GM19452 (cell line): ENCODE data around the gene YTHDF1.

Experiments used
- ATAC-seq: cut with Tn5 transposase; IDR thresholded peaks from one replicate; pipeline ENCODE4 v1.9.1; 2021; ENCODE audit not compliant: unreplicated experiment

Gene YTHDF1

DNA sequence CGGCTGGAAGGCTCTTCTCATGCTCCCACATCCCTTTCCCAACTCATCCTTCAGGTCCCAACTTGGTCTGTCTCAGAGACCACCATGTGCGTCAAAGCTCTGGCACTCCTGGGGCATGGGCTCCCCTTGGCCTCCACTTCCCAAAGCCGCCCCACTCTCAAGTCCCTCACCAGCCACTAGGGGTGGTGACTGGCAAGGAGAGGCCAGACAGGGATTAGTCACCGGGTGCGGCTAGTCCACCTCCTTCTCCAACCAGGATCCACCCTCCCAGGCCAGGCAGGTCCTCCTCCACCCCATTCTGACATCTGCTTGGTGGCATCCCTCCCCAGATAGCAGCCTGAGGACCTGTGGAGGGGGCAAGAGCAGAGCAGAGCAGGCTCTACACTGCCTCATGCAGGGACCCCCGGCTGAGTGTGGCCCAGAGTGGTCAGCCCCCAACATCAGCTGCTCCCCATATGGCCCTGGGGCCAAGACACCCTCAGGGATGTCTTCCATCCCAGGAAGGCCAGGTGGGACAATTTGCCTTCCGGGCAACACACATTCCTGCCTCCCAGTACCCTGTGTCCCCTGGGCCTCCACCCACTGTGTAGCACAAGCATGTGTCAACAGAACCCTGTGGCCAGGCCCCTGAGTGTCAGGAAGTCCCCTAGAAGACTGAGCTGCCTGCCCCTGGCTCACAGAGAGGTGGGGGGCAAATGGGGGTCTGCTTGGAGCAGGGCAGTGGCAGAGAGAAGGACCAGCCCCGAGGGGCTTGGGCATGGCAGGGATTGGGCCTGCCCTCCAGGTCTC, 29.2 kb downstream of the YTHDF1 start:
- no peak for ATAC-seq

DNA sequence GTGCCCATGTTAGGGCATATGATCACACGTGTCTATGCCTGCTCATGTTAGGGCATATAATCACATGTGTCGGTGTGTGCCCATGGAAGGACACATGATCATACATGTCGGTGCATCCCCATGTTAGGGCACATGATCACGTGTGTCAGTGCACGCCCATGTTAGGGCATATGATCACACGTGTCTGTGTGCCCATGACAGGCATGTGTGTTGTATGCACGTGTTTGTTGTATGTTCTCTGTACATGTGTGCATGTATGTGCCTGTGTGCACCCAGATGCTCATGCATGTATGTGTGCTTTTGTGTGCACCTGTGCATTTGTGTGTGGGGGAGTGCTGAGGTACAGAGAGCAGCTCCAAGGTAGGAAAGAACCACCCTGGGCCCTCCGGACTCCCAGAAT, 29.8 kb downstream of the YTHDF1 start:
- no peak for ATAC-seq

DNA sequence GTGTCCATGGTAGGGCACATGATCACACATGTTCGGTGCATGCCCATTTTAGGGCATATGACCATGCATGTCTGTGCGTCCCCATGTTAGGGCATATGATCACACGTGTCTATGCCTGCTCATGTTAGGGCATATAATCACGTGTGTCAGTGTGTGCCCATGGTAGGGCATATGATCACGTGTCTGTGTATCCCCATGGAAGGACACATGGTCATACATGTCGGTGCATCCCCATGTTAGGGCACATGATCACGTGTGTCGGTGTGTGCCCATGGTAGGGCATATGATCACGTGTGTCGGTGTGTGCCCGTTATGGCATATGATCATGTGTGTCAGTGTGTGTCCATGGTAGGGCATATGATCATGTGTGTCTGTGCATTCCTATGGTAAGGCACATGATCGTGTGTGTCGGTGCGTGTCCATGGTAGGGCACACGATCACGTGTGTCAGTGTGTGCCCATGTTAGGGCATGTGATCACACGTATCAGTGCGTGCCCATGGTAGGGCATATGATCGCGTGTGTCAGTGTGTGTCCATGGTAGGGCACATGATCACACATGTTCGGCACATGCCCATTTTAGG, 30.6 kb downstream of the YTHDF1 start:
- no peak for ATAC-seq

DNA sequence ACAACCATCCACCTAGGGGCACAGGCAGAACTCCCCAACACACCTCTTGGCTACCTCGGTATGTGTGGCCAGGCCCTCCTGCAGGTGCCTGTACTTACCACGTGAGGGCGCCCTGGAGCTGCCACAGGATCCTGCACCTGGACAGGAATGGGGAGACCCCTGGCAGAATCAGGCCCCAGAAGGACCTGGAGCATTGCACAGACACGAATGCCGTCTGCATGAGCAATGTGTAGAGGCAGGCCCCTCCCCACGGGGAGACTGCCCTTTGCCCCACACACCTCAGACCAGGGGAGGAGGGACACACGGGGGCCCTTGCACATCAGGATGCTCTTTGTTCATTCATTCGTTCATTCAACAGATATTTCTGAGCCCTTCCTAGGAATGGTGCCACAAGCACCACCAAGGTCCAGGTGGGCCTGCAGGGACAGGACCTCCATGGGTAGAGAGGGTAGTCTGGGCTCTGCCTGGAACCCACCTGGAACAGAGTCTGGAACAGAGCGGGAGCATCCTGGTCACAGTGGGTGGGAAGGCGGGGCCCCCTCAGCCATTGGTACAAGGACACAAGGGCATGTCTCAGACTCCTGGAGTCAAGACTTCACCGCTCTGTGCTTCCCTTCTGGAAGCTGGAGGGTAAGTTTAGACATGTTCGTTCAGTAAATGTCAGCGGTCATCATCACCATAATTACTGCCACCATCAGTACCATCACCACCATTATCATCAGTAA, 32.3 kb downstream of the YTHDF1 start:
- ATAC-seq = no peak

GRCh38 chr20:63182946-63183415, 33.0 kb downstream of the YTHDF1 start:
- ATAC-seq = no peak

- no peak for ATAC-seq
Observed at GRCh38 chr20:63182425-63182824, 33.5 kb downstream of the YTHDF1 start.

DNA sequence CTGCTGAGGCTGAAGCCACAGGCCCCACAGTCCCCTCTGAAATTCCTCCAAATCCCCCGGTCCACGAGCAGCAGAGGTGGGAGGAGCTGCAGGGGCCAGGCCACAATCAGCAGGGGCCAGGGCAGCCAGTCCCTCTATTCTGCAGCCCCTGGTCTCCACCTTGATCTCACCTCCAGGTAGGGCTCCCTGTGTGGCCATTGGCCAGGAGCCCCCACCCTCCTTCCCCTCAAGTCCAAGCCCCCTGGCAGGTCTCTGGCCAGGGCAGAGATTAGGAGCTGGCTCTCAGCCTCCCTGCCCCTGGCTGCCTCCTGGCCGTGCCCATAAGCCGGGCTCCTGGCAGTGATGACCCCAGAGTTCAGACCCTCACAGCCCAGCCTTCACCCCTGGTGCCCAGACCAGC, 34.7 kb downstream of the YTHDF1 start:
- no peak for ATAC-seq

GRCh38 chr20:63180569-63181185, 35.3 kb downstream of the YTHDF1 start:
- ATAC-seq = no peak

DNA sequence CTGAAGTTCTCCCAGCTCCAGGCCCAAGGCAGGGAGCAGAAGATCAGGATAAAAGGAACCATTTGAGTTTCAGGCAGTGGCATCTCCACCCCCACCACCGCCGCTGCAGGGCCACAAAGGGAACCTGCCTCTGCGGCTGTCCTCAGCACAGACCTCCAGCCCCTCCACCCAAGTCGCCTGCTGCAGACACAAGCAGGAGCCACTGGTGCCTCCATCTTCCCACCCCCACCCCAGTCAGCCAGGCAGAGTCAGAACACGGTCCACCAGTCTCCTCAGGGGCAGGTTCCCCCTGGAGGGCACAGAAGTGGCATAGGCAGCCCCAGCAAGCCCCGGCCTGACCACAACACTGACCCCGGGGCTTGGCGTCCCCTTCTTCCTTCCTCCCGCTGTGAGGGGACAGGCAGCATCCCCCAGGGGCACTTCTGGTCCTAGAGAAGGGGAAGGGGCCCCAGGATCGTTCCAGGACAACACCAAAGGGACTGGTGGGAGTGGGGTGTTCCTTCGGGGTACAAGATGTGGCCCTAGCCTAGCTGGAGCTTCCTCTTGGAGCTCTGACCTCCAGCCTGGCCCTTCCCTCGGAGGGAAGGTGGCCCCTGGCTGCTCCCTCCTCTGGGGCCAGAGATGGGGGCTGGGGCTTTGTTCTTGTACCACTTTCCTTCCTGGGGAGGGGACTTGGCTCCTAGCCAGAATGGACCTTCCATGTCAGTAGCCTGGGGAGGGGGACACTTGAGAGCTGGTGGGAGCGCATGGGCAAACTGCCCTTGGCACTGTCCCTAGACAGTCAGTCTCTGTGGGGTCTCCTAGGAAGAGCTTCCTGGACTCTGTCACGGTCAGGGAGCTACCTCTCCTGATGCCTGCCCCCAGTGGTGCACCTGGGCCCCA, 36.0 kb downstream of the YTHDF1 start:
- no peak for ATAC-seq

DNA sequence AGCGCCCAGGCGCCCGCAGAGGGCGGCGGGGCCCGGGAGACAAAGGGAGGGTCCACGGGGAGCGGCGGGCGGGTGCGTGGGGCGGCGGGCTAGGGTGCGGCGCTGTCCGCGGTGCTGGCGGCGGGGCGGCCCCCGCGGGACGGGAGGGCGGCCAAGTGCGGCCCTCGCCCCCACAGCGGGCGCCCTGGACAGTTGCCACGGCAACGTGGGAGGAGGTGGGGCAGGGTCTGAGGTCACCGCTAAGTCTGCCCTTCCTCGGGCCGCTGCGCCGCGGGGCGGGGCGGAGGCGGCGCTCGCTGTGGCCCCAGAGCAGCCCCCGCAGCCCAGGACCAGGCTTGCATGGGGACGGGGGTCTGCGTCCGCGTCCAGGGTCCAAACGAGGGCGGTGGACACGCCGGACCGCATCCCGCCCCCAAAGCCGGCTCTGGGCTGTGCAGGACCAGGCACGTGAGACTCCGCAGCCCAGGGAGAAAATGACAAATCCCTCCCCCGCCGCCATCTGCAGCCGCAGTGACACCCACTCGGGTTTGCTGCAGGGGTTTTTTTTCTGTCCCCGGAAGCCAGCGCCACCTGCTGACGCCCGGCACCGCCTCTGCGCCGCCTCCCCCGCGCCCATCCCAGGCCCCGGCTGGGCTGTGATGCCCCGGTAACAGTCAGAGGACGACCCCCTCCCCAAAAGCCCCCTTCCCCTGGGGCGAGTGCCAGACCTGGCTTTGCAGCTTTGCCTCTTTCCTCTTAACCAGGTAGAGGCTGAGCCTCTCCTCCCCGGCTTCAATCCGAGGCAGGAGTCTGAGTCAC, 36.8 kb downstream of the YTHDF1 start:
- no peak for ATAC-seq

- no peak for ATAC-seq
Observed at GRCh38 chr20:63178446-63178820, 37.5 kb downstream of the YTHDF1 start.

DNA sequence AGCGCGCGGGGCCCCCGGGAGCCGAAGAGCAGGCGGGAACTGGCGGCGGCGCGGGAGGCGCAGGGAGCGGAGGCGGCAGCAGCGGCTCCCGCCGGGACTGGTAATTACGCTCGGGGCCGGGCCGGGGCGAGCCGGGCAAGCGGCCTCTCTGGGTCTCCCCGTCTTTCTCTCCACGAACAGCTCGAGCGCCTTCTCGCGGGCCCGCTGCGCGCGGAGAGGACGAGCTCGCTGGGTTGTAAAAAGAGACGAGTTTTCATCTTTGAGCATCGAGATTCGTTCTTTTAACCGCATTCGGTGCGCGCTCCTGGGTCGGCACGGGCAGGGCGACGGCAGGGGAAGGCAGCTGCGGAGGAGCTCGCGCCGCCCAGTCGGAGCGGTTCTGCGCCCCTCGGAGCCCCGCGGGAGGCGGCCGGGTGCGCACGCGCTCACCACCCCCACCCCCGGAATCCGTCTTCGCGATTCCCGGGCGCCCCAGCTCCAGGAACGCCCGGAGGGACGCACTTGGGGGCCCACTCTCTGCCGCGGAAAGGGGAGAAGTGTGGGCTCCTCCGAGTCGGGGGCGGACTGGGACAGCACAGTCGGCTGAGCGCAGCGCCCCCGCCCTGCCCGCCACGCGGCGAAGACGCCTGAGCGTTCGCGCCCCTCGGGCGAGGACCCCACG, 38.0 kb downstream of the YTHDF1 start:
- ATAC-seq = no peak

DNA sequence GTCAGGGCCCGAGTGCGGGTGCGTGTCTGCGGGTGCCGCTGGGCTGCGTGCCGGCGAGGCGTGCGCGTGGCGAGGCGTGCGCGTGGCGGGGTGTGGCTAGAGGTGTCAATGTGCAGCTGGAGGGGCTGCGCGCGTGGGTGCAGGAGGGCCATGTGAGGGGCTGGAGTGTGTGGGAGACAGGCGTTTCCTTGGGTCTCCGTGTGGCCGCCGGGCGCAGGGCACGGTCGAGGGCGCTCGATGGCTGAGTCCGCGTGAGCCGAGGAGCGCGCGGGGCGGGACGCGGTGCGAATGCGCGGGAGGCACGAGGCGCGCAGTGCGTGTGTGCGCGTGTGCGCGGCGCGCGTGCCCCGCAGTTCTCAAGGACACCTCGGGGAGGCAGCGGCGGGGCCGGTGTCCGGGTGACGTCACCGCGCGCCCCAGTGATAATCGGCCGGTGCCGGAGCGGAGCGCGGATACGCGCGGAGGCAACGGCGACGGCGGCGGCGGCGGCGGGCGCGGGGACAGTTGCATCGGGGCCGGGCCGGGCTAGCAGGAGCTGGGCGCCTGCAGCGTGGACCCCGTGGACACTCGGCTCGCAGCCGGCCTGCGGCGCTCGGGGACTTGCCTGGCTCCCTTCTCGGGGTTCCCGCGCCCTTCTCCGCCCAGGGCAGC, 38.7 kb downstream of the YTHDF1 start:
- ATAC-seq = no peak

DNA sequence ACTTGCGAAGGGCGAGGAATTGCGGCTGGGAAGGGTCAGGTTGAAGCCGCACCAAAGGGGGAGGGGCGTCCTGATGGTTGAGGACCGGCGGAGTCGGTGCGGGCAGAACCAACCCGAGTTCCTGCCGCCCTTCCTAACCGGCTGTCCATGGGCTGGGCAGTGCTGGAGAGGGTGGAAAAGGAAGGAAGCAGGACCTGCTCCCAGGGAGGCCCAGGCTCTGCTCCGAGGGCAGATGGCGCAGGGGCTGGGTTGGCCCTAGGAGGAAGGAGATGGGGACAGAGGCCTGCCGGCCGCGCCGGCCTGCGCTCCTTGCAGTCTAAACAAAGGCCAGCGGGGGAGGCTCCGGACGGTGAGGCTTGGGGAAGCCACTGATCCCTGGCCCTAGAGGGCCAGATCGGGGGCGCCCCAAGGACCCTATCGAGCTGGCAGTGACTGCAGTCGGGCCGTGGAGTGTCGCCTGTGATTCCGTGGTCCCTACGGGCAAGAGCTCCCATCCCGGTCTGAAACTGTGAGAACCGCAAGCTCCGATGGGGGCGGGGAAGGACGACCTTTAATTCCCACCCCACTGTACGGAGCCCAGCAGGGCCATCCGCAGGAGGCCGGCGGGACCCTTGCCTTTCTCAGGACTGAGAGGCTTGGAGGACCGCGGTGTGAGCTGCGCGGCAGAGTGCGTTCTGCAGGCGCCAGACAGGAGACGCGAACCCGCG, 39.4 kb downstream of the YTHDF1 start:
- no peak for ATAC-seq

DNA sequence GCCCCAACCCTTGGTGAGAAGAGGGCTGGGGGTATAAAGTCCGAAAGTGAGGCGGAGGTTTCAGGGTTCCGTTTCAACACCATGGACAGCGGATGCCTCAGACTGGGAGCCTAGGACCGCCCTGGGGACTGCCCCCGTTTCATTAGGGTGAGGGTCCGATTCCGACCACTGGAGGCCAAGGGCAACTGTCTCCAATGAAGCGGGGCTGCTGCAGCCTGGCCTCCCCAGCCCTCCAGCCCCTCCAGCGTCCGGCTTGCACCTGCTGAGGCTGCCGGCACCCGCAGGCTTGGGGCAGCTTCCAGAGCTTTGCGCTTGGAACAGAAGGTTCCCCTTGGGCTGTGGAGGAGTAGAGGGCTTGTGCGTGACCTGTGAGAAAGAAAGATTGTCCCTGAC, 39.9 kb downstream of the YTHDF1 start:
- no peak for ATAC-seq

DNA sequence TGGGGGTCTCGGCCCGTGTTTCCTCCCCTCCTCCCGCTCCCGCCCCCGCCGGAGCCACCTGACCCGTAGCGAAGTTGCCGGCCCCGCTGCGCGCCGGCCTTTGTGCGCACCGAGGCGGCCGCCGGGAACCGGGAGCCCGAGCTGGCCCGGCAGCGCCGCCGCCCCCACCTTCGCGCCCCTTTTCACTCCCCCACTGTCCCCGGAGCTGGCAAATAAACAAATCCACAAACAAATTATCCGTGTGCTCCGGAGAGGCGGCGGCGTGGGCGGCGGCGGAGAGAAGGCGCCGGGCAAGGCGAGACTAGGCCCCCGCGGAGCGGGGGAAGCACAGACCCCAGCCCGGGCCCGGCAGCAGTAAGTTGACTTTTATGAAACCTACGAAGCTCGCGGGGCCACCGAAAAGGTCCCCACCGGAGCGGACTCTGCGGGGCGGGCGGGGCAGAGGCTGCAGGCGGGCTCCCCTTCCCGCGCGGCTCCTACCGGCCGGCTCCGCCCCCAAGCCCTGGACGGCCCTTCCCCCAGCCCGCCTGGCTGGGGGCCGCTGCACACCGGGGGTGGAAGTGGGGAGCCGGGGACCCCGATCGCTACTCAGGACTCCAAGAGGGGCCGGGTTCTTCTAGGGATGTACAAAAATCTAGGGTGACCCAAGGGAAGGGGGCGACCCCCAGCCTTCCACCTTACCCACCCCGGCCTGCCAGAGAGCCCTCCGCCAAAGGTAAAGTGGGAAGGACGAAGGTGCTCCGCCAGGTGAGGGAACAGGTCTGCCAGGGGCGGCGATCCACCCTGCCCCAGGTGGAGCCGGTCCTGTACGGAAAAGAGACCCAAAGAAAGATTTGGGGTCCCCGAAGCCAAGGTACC, 40.7 kb downstream of the YTHDF1 start:
- no peak for ATAC-seq

GRCh38 chr20:63174309-63175037, 41.5 kb downstream of the YTHDF1 start:
- ATAC-seq = no peak
